Erythroblast (primary cell): Measurements from ENCODE around the gene GNAZ.

Source experiments
- GATA1 ChIP-seq: IDR thresholded peaks from 2 replicates; pipeline ENCODE4 v1.6.1; 2011; ENCODE audit warnings: low read depth, mild to moderate bottlenecking, control low read depth, low read length, moderate library complexity
- POLR2A ChIP-seq: IDR thresholded peaks from 2 replicates; pipeline ENCODE4 v1.6.1; 2011; ENCODE audit warnings: mild to moderate bottlenecking, low read length

GRCh38 chr22:23057331-23057730 lies 13.0 kb upstream of the GNAZ start:
- TF ChIP-seq POLR2A (no peak), GATA1 (no peak)
